HEK293T (cell line): Measurements from ENCODE around the gene KCNC1.

Source experiments
- BHLHE40 ChIP-seq: fragments of 450-650 bp; IDR thresholded peaks from 2 replicates; pipeline ENCODE4 v1.6.1; 2016; ENCODE audit warnings: mild to moderate bottlenecking, moderate library complexity, borderline replicate concordance
- FOXA1 ChIP-seq: fragments of 450-650 bp; IDR thresholded peaks from 2 replicates; pipeline ENCODE4 v1.6.1; 2016; ENCODE audit warnings: mild to moderate bottlenecking
- FOXM1 ChIP-seq: fragments of 450-650 bp; IDR thresholded peaks from 2 replicates; pipeline ENCODE4 v1.6.1; 2017; ENCODE audit warnings: mild to moderate bottlenecking, borderline replicate concordance
- HDGF ChIP-seq: fragments of 450-650 bp; IDR thresholded peaks from 2 replicates; pipeline ENCODE4 v1.6.1; 2017; ENCODE audit warnings: antibody characterized with exemption, borderline replicate concordance
- LEF1 ChIP-seq: fragments of 450-650 bp; IDR thresholded peaks from 2 replicates; pipeline ENCODE4 v1.6.1; 2017; ENCODE audit warnings: mild to moderate bottlenecking, borderline replicate concordance
- NFRKB ChIP-seq: fragments of 450-650 bp; IDR thresholded peaks from 2 replicates; pipeline ENCODE4 v1.6.1; 2016; ENCODE audit warnings: mild to moderate bottlenecking, moderate library complexity
- SP1 ChIP-seq: fragments of 450-650 bp; IDR thresholded peaks from 2 replicates; pipeline ENCODE4 v1.6.1; 2017
- SUZ12 ChIP-seq: fragments of 450-650 bp; IDR thresholded peaks from 2 replicates; pipeline ENCODE4 v1.6.1; 2016; ENCODE audit warnings: mild to moderate bottlenecking
- TF ChIP-seq, protein P1 (sequence below): fragments of 450-650 bp; IDR thresholded peaks from 2 replicates; pipeline ENCODE4 v1.6.1; 2016

DNA sequence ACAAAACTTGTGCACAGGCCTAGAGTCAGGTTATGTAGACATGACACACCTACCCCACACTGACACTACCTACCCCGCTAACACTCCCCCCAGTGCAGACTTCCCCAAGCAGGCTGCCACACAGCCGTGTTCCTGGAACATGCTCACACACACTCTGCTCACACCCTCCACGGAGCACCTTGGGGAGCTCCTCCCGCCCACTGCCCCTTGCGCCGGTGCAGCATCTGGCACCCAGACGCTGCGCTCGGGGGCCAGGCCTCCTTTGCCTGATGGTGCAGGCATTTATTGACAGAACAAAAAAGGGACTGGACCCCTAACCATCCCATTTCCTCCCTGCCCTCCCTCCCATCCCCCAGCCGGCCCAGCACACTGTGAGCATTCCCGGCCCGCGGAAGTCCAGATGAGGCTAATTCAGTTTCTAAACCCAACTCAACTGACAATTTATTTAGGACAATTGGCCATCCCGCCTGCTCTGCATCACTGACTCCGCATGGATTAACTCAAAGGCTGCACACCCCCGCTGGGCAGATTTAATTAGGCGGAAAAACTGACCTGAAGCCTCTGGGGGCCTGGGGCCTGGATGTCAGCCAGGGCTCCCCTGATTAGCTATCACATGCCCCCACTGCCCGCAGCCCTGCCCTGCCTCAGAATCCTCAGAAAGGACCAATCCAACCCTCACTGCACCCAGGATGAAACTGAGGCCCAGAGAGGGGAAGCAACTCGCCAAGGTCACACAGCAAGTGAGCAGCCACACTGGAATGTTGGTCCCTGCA, 30.1 kb downstream of the KCNC1 start:
- TF ChIP-seq HDGF (no peak), SUZ12 (no peak), BHLHE40 (no peak), NFRKB (no peak), FOXM1 (no peak), LEF1 (no peak), FOXA1 (no peak), SP1 (no peak)
- TF ChIP-seq, protein P1, sequence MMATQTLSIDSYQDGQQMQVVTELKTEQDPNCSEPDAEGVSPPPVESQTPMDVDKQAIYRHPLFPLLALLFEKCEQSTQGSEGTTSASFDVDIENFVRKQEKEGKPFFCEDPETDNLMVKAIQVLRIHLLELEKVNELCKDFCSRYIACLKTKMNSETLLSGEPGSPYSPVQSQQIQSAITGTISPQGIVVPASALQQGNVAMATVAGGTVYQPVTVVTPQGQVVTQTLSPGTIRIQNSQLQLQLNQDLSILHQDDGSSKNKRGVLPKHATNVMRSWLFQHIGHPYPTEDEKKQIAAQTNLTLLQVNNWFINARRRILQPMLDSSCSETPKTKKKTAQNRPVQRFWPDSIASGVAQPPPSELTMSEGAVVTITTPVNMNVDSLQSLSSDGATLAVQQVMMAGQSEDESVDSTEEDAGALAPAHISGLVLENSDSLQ: no peak
